ENCODE measurements around the gene IL11RA.

DNA sequence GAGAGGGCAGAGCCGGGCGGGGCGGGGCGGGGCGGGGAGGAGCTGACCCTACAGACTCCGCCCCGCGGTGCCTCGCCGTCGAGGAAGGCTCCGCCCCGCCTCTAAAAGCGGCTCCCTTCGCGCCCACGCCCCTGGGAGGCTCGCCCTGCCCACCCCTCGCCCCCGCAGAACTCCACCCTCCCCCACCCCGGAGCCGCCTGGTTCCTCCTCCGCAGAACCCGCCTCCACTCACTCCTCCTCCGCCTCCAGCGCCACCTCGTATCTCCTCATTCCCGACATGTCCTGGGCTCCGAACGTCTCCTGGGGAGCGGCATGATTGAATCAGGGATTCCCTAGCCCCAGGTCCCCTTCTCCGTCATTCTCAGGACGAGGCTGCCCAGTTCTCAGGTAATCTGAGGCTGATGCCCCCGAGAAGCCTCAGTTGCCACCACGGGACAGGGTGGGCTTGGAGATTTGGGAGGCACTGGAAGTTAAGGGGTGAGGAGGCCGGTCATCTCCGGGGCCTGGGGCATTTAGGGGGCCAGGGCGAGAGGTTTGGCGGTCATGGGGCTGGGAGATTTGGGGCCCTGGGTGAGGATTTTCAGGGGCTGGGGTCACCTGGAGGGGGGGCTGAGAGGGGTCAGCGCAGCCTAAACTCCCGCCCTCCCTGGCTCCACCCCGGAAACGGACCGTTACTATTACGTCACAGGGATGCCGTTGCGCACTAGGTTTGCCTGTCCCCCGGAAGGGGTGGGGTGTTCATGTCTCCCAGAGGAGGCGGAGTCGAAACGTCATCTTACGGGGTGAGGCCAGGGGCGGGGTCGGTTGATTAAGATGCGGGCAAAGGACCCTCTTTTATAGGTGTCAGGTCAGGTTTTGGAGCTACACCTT, 13.6 kb downstream of the IL11RA start:
- TF ChIP-seq POLR2A (IDR thresholded peaks at IDR 0.05; ENCODE audit: low read length) (peak; percentile 69), GATA1 (IDR thresholded peaks at IDR 0.05; ENCODE audit: low read depth, low read length) (no peak)
